ENCODE measurements around the gene ITGB3. TPM values are rescaled to one million over a fixed set of nuclear protein-coding genes. Genes with fewer than 3 reads are reported as not detected.
A peak's percentile ranks its signal among the peaks of the same experiment; 100 is the strongest.

Gene ITGB3
- total and polyA plus RNA-seq, 9 of the 15 experiments (the other 6 are each of a cell fraction or from before 2014, with no cell fraction given), result 0.08 to 2.6 (median 0.62) TPM; not detected in 1

- TF ChIP-seq, protein P1, sequence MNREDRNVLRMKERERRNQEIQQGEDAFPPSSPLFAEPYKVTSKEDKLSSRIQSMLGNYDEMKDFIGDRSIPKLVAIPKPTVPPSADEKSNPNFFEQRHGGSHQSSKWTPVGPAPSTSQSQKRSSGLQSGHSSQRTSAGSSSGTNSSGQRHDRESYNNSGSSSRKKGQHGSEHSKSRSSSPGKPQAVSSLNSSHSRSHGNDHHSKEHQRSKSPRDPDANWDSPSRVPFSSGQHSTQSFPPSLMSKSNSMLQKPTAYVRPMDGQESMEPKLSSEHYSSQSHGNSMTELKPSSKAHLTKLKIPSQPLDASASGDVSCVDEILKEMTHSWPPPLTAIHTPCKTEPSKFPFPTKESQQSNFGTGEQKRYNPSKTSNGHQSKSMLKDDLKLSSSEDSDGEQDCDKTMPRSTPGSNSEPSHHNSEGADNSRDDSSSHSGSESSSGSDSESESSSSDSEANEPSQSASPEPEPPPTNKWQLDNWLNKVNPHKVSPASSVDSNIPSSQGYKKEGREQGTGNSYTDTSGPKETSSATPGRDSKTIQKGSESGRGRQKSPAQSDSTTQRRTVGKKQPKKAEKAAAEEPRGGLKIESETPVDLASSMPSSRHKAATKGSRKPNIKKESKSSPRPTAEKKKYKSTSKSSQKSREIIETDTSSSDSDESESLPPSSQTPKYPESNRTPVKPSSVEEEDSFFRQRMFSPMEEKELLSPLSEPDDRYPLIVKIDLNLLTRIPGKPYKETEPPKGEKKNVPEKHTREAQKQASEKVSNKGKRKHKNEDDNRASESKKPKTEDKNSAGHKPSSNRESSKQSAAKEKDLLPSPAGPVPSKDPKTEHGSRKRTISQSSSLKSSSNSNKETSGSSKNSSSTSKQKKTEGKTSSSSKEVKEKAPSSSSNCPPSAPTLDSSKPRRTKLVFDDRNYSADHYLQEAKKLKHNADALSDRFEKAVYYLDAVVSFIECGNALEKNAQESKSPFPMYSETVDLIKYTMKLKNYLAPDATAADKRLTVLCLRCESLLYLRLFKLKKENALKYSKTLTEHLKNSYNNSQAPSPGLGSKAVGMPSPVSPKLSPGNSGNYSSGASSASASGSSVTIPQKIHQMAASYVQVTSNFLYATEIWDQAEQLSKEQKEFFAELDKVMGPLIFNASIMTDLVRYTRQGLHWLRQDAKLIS (CRISPR knock-in tag; IDR thresholded peaks at IDR 0.05), result no peak
- TF ChIP-seq HSF4 (CRISPR knock-in tag; IDR thresholded peaks at IDR 0.05; ENCODE audit: borderline replicate concordance) (no peak), ZBTB17 (CRISPR knock-in tag; IDR thresholded peaks at IDR 0.05) (no peak), MAFF (IDR thresholded peaks at IDR 0.05; ENCODE audit: low read length) (peak; percentile 89), HOXB6 (CRISPR knock-in tag; IDR thresholded peaks at IDR 0.05; ENCODE audit: borderline replicate concordance) (no peak), ZNF212 (CRISPR knock-in tag; IDR thresholded peaks at IDR 0.05) (no peak), PCBP1 (IDR thresholded peaks at IDR 0.05; ENCODE audit: low read depth, low read length, poor library complexity, severe bottlenecking) (no peak), PTBP1 (IDR thresholded peaks at IDR 0.05; ENCODE audit: low read depth, low read length) (no peak), SMARCA4 (IDR thresholded peaks at IDR 0.05) (peak; percentile 37; the same call in 1 of the 2 replicates), SREBF2 (CRISPR knock-in tag; IDR thresholded peaks at IDR 0.05) (no peak), CTCF (IDR thresholded peaks at IDR 0.05 in 2 of 3, conservative IDR thresholded peaks at IDR 0.05 in 1 of 3; ENCODE audit: insufficient read depth in 2 of 3, low read depth in 1 of 3, low read length in 3 of 3) (no peak), MNT (conservative IDR thresholded peaks at IDR 0.05) (no peak)
- TF ChIP-seq, protein P2, sequence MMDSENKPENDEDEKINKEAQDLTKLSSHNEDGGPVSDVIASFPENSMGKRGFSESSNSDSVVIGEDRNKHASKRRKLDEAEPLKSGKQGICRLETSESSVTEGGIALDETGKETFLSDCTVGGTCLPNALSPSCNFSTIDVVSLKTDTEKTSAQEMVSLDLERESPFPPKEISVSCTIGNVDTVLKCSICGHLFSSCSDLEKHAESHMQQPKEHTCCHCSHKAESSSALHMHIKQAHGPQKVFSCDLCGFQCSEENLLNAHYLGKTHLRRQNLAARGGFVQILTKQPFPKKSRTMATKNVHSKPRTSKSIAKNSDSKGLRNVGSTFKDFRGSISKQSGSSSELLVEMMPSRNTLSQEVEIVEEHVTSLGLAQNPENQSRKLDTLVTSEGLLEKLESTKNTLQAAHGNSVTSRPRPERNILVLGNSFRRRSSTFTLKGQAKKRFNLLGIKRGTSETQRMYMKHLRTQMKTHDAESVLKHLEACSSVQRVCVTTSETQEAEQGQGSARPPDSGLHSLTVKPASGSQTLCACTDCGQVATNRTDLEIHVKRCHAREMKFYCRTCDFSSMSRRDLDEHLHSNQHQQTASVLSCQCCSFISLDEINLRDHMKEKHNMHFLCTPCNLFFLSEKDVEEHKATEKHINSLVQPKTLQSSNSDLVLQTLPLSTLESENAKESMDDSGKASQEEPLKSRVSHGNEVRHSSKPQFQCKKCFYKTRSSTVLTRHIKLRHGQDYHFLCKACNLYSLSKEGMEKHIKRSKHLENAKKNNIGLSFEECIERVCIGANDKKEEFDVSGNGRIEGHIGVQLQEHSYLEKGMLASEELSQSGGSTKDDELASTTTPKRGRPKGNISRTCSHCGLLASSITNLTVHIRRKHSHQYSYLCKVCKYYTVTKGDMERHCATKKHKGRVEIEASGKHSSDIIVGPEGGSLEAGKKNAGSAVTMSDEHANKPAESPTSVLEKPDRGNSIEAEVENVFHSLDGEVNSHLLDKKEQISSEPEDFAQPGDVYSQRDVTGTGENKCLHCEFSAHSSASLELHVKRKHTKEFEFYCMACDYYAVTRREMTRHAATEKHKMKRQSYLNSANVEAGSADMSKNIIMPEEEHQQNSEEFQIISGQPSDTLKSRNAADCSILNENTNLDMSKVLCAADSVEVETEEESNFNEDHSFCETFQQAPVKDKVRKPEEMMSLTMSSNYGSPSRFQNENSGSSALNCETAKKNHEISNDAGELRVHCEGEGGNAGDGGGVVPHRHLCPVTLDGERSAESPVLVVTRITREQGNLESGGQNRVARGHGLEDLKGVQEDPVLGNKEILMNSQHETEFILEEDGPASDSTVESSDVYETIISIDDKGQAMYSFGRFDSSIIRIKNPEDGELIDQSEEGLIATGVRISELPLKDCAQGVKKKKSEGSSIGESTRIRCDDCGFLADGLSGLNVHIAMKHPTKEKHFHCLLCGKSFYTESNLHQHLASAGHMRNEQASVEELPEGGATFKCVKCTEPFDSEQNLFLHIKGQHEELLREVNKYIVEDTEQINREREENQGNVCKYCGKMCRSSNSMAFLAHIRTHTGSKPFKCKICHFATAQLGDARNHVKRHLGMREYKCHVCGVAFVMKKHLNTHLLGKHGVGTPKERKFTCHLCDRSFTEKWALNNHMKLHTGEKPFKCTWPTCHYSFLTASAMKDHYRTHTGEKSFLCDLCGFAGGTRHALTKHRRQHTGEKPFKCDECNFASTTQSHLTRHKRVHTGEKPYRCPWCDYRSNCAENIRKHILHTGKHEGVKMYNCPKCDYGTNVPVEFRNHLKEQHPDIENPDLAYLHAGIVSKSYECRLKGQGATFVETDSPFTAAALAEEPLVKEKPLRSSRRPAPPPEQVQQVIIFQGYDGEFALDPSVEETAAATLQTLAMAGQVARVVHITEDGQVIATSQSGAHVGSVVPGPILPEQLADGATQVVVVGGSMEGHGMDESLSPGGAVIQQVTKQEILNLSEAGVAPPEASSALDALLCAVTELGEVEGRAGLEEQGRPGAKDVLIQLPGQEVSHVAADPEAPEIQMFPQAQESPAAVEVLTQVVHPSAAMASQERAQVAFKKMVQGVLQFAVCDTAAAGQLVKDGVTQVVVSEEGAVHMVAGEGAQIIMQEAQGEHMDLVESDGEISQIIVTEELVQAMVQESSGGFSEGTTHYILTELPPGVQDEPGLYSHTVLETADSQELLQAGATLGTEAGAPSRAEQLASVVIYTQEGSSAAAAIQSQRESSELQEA (IDR thresholded peaks at IDR 0.05; ENCODE audit: low read depth), result no peak
Observed at GRCh38 chr17:47210105-47210504, 43.5 kb upstream of the ITGB3 start (continued).
